Measurements from ENCODE around the gene ALKBH2.

The ALKBH2 gene

DNA sequence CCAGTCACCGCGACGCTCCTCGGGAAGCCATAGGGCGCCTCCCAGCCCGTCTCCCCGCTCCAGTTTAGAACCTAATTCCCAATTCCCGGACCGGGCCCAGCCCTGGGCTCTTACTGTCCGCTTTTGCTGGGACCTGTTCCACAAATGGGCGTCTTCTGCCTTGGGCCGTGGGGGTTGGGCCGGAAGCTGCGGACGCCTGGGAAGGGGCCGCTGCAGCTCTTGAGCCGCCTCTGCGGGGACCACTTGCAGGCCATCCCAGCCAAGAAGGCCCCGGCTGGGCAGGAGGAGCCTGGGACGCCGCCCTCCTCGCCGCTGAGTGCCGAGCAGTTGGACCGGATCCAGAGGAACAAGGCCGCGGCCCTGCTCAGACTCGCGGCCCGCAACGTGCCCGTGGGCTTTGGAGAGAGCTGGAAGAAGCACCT is 4.9 kb upstream of the ALKBH2 start:
- DNase-seq (ENCODE audit: low spot score in 2 of 2) = no peak
- peak; percentile 29 for ATAC-seq
- peak overlapping the region; percentile 94 for H3K27ac Mint-ChIP-seq
- H3K4me3 Mint-ChIP-seq = peak overlapping the region; percentile 82
- H3K36me3 Mint-ChIP-seq = peaks cover 64% of the 10 kb centered on the region
- H3K4me1 Mint-ChIP-seq = peaks cover 38% of the 10 kb centered on the region
- no peaks in the 10 kb centered on the region for H3K9me3 Mint-ChIP-seq

- Mint-ChIP-seq H3K4me3 (peak within 1 kb of the TSS; percentile 82), H3K4me1 (peaks cover 43% of the 10 kb centered on the region), H3K9me3 (no peaks in the 10 kb centered on the region), H3K27ac (peak within 1 kb of the TSS; percentile 94), H3K36me3 (peaks cover 60% of the 10 kb centered on the region)
- peak; percentile 94 for ATAC-seq
- peak; percentile 94 to 98 for DNase-seq (ENCODE audit: low spot score in 2 of 2)
These were observed 4.3 kb upstream of the ALKBH2 start, which contains the start of gene UNG for GRCh38 chr12:109097435-109098182. Gene UNG (plus strand): TSS chr12:109097597. CDS start chr12:109097680, 83 bp downstream.

DNA sequence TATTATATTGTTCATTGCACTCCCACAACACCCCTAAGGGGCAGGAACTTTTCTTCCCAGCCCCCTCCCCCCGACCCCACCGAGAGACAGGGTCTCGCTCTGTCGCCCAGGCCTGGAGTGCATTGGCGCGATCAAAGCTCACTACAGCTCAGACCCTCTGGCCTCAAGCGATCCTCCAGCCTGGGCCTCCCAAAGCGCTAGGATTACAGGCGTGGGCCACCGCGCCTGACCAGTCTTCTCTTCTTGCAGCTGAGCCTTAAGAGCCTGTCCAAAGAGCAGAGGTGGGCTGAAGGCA is 3.8 kb upstream of the ALKBH2 start:
- peaks cover 49% of the 10 kb centered on the region for H3K4me1 Mint-ChIP-seq
- no peaks in the 10 kb centered on the region for H3K9me3 Mint-ChIP-seq
- peak overlapping the region; percentile 94 for H3K27ac Mint-ChIP-seq
- DNase-seq (ENCODE audit: low spot score in 2 of 2) (no peak), ATAC-seq (no peak)
- H3K36me3 Mint-ChIP-seq = peaks cover 55% of the 10 kb centered on the region
- H3K4me3 Mint-ChIP-seq = peak overlapping the region; percentile 82

- H3K36me3 Mint-ChIP-seq = peaks cover 34% of the 10 kb centered on the region
- DNase-seq (ENCODE audit: low spot score in 2 of 2) (no peak), ATAC-seq (no peak)
- H3K4me1 Mint-ChIP-seq = peaks cover 35% of the 10 kb centered on the region
- H3K27ac Mint-ChIP-seq = peak overlapping the region; percentile 84
- peak overlapping the region; percentile 72 for H3K4me3 Mint-ChIP-seq
- H3K9me3 Mint-ChIP-seq = no peaks in the 10 kb centered on the region
These were observed 713 bp downstream of the ALKBH2 start for GRCh38 chr12:109092497-109093021.

DNA sequence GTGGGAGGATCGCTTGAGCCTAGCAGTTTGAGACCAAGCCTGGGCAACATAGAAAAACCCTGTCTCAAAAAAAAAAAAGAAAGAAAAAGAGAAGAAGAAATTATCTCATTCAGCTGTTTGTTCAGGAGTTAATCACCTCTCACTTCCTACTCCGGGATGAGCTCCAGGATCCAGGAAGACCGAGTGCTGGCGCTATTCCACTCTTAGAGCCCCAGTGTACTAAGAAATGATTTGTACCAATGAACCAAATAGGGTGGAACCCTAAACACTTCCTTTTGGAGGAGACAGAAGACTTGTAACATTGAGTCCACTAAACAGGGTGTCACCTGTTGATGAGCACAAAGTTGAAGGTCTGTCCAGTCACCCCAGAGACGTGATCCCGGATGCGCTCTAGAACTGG is 3.6 kb downstream of the ALKBH2 start:
- no peak for DNase-seq (ENCODE audit: low spot score in 2 of 2)
- H3K27ac Mint-ChIP-seq = no peak overlapping the region
- H3K9me3 Mint-ChIP-seq = no peaks in the 10 kb centered on the region
- H3K36me3 Mint-ChIP-seq = peaks cover 50% of the 10 kb centered on the region
- peaks cover 35% of the 10 kb centered on the region for H3K4me1 Mint-ChIP-seq
- ATAC-seq = no peak
- no peak overlapping the region for H3K4me3 Mint-ChIP-seq

DNA sequence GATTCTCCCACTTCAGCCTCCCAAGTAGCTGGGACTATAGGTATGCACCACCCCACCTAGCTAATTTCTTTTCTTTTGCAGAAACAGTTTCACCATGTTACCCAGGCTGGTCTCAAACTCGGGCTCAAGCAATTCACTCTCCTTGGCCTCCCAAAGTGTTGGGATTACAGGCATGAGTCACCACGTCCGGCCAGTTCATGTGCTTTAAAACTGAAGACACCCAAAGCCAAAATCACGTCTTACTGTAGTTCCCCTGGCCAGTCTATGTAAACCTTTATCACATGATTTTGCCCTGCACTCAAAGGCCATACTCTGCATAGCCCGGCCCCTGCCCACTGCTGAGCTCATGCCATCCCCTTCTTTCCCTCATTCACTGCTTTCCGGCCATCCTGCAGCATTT is 4.5 kb downstream of the ALKBH2 start:
- Mint-ChIP-seq H3K9me3 (no peaks in the 10 kb centered on the region), H3K4me1 (peaks cover 32% of the 10 kb centered on the region), H3K36me3 (peaks cover 47% of the 10 kb centered on the region), H3K4me3 (no peak overlapping the region), H3K27ac (no peak overlapping the region)
- ATAC-seq (no peak), DNase-seq (ENCODE audit: low spot score in 2 of 2) (no peak)

- no peak overlapping the region for H3K4me3 Mint-ChIP-seq
- H3K36me3 Mint-ChIP-seq = peaks cover 48% of the 10 kb centered on the region
- no peaks in the 10 kb centered on the region for H3K9me3 Mint-ChIP-seq
- H3K4me1 Mint-ChIP-seq = peaks cover 16% of the 10 kb centered on the region
- ATAC-seq (no peak), DNase-seq (ENCODE audit: low spot score in 2 of 2) (no peak)
- no peak overlapping the region for H3K27ac Mint-ChIP-seq
These were observed 6.0 kb downstream of the ALKBH2 start for GRCh38 chr12:109087250-109087649.

GRCh38 chr12:109085590-109085989 is 7.7 kb downstream of the ALKBH2 start:
- Mint-ChIP-seq H3K4me3 (no peak overlapping the region), H3K4me1 (peaks cover 4% of the 10 kb centered on the region), H3K36me3 (peaks cover 51% of the 10 kb centered on the region), H3K9me3 (no peaks in the 10 kb centered on the region), H3K27ac (no peak overlapping the region)
- DNase-seq (ENCODE audit: low spot score in 2 of 2) = no peak
- no peak for ATAC-seq

DNA sequence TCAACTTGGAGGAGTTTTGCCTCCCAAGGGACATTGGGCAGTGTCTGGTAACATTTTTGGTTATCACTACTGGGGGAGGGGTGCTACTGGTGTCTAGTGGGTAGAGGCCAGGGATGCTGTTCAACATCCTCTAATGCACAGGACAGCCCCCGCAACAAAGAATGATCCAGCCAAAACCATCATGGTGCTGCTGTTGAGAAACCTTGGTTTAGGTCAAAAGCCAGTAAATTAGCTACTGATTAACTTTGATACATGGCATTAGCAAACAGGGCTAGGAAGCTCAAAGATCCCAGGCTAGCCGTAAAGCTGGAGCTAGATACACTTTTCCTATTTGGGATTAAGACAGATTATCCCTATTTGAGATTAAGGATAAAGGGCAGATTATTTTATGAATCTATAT is 8.8 kb downstream of the ALKBH2 start:
- no peak for ATAC-seq

DNA sequence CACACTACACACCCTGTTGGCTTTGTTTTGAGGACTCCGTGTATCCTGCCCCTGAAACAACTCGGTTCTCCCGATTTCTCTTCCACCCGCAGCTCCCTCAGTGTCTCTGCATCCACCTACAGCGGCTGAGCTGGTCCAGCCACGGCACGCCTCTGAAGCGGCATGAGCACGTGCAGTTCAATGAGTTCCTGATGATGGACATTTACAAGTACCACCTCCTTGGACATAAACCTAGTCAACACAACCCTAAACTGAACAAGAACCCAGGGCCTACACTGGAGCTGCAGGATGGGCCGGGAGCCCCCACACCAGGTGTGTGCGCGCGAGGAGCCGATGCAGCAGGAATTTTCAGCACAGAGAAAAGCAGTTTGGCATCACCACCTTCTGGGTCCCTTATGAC is 10.5 kb downstream of the ALKBH2 start:
- Mint-ChIP-seq H3K27ac (no peak overlapping the region), H3K4me3 (no peak overlapping the region), H3K9me3 (peaks cover 5% of the 10 kb centered on the region), H3K4me1 (no peaks in the 10 kb centered on the region), H3K36me3 (peaks cover 46% of the 10 kb centered on the region)
- no peak for ATAC-seq
- no peak for DNase-seq (ENCODE audit: low spot score in 2 of 2)

More for the DNA sequence above, 8.8 kb downstream of the ALKBH2 start:
- Mint-ChIP-seq H3K9me3 (no peaks in the 10 kb centered on the region), H3K4me3 (no peak overlapping the region), H3K27ac (no peak overlapping the region), H3K36me3 (peaks cover 50% of the 10 kb centered on the region), H3K4me1 (no peaks in the 10 kb centered on the region)
- no peak for DNase-seq (ENCODE audit: low spot score in 2 of 2)

GRCh38 chr12:109074866-109075265 is 18.4 kb downstream of the ALKBH2 start:
- DNase-seq (ENCODE audit: low spot score in 2 of 2) = no peak
- Mint-ChIP-seq H3K9me3 (peaks cover 5% of the 10 kb centered on the region), H3K36me3 (peaks cover 49% of the 10 kb centered on the region), H3K4me3 (no peak overlapping the region), H3K27ac (no peak overlapping the region), H3K4me1 (no peaks in the 10 kb centered on the region)
- ATAC-seq = no peak

DNA sequence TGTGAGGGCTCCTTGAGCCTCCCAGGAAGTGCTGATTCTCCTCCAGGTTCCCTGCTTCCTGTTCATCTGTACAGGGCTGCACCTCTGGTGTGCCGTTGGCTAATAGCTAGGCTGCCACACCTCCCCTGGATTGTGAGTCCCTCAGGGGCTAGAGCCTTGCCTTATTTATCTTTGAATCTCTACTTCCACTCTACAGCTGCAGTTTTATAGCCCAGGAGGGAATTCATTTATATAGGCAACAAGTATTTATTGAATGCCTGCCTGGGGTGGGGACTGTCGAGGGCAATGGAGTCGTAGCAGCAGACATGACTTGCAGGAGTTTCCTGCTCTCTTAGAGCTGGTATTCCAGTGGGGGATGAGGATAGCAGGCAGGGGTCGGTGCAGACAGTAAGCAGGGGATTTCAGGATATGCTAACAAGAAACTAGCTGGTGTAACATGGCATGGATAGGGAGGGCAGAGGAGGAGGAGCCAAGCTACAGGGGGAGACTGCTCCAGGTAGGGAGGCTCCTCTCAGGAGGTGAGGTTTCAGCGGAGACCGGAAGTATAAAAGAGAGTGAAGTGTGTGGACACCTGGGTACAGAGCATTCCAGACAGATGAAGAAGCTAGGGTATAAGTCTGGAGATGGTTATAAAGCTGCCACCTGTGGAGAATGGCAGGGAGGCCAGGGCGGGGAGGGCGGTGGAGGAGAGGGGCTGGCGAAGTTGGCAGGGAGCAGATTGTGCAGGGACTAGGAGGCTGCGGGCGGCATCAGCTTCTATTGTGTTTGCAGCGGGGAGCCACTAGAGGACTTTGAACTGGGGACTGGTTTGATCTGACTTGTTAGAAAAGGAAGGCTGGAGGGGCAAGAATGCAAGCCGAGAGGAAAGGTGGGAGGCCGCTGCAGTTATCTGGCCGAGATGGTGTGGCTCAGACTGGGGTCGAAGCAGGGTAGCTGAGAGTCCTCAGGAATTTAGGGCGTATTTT is 23.7 kb downstream of the ALKBH2 start:
- no peaks in the 10 kb centered on the region for H3K9me3 Mint-ChIP-seq
- no peak for DNase-seq (ENCODE audit: low spot score in 2 of 2)
- H3K27ac Mint-ChIP-seq = peak overlapping the region; percentile 59
- no peak overlapping the region for H3K4me3 Mint-ChIP-seq
- H3K36me3 Mint-ChIP-seq = peaks cover 21% of the 10 kb centered on the region
- ATAC-seq = no peak
- H3K4me1 Mint-ChIP-seq = no peaks in the 10 kb centered on the region

GRCh38 chr12:109065853-109066193 is 27.4 kb downstream of the ALKBH2 start:
- H3K9me3 Mint-ChIP-seq = no peaks in the 10 kb centered on the region
- ATAC-seq (no peak), DNase-seq (ENCODE audit: low spot score in 2 of 2) (peak in 1 of 2 donors; percentile 35)
- H3K27ac Mint-ChIP-seq = no peak overlapping the region
- peaks cover 12% of the 10 kb centered on the region for H3K4me1 Mint-ChIP-seq
- no peak overlapping the region for H3K4me3 Mint-ChIP-seq
- peaks cover 5% of the 10 kb centered on the region for H3K36me3 Mint-ChIP-seq

GRCh38 chr12:109065154-109065852 is 28.0 kb downstream of the ALKBH2 start:
- peak in 1 of 2 donors; percentile 15 for DNase-seq (ENCODE audit: low spot score in 2 of 2)
- Mint-ChIP-seq H3K4me1 (peaks cover 12% of the 10 kb centered on the region), H3K9me3 (no peaks in the 10 kb centered on the region), H3K4me3 (no peak overlapping the region), H3K27ac (no peak overlapping the region), H3K36me3 (peaks cover 5% of the 10 kb centered on the region)
- ATAC-seq = no peak

- Mint-ChIP-seq H3K27ac (no peak overlapping the region), H3K4me1 (peaks cover 12% of the 10 kb centered on the region), H3K36me3 (peaks cover 10% of the 10 kb centered on the region), H3K4me3 (no peak overlapping the region), H3K9me3 (no peaks in the 10 kb centered on the region)
- DNase-seq (ENCODE audit: low spot score in 2 of 2) (peak in 1 of 2 donors; percentile 20), ATAC-seq (no peak)
These were observed 29.1 kb downstream of the ALKBH2 start for GRCh38 chr12:109064143-109064542.

All from stimulated activated effector memory CD8-positive, alpha-beta T cell treated with anti-CD3 and anti-CD28 coated beads, Interleukin-12 subunit alpha, Interleukin-12 subunit beta, amount 100 ng/mL, for 72 hours (primary cell).